MM.1S (cell line): ENCODE measurements around the gene MIGA2.

Source experiments
- EZH2 ChIP-seq: fragments of 300-600 bp; sonication (generic); optimal IDR thresholded peaks from 2 replicates; pipeline ENCODE3; 2017; ENCODE audit warnings: low read depth, mild to moderate bottlenecking, antibody characterized with exemption, low read length, mixed read lengths
- EZH2phosphoT487 ChIP-seq: fragments of 300-600 bp; sonication (generic); IDR thresholded peaks from 2 replicates; pipeline ENCODE4 v1.6.1; 2018; ENCODE audit warnings: antibody characterized with exemption, low read length
- TF ChIP-seq, protein P1 (sequence below): fragments of 300-600 bp; sonication (generic); IDR thresholded peaks from 2 replicates; pipeline ENCODE4 v1.5.1; 2016; ENCODE audit warnings: antibody characterized with exemption, low read length, mixed read lengths

GRCh38 chr9:129054163-129054851 lies 17.9 kb downstream of the MIGA2 start:
- TF ChIP-seq, protein P1, sequence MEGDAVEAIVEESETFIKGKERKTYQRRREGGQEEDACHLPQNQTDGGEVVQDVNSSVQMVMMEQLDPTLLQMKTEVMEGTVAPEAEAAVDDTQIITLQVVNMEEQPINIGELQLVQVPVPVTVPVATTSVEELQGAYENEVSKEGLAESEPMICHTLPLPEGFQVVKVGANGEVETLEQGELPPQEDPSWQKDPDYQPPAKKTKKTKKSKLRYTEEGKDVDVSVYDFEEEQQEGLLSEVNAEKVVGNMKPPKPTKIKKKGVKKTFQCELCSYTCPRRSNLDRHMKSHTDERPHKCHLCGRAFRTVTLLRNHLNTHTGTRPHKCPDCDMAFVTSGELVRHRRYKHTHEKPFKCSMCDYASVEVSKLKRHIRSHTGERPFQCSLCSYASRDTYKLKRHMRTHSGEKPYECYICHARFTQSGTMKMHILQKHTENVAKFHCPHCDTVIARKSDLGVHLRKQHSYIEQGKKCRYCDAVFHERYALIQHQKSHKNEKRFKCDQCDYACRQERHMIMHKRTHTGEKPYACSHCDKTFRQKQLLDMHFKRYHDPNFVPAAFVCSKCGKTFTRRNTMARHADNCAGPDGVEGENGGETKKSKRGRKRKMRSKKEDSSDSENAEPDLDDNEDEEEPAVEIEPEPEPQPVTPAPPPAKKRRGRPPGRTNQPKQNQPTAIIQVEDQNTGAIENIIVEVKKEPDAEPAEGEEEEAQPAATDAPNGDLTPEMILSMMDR = no peak
- no peak for TF ChIP-seq EZH2phosphoT487
- no peak for TF ChIP-seq EZH2
